Activated CD8-positive, alpha-beta T cell treated with anti-CD3 and anti-CD28 coated beads for 36 hours (primary cell): ENCODE data around the gene ATCAY. TPM values are rescaled to one million over a fixed set of nuclear protein-coding genes. Genes with fewer than 3 reads are reported as not detected.
"Not testable (repeated sequence)": the region's sequence is repeated elsewhere in the genome, so short reads cannot be mapped to it uniquely, and the experiment has no call there.

ENCODE experiments used
- ATAC-seq: fragments of 200-7000 bp; cut with Tn5 transposase; one replicate; pipeline ENCODE4 v1.10.0; 2021; ENCODE audit warnings: mild to moderate bottlenecking, moderate library complexity
- CTCF ChIA-PET: fragments of 350-600 bp; sonication (Branson Sonifier 250); formaldehyde crosslinking; loops from one replicate; lab custom pipeline; 2021; ENCODE audit warnings: antibody characterized with exemption; lab: Charles Lee
- POLR2A ChIA-PET: fragments of 350-600 bp; sonication (Branson Sonifier 250); formaldehyde crosslinking; loops from one replicate; lab custom pipeline; 2021; ENCODE audit warnings: antibody characterized with exemption; lab: Charles Lee
- DNase-seq: peaks from one replicate; pipeline ENCODE4 v3.0.0-alpha.2; 2020
- H3K27ac Mint-ChIP-seq: one replicate; pipeline ENCODE4 v1.8.0; 2021; ENCODE audit warnings: mild to moderate bottlenecking, mixed read lengths
- H3K27me3 Mint-ChIP-seq: one replicate; pipeline ENCODE4 v1.8.0; 2021; ENCODE audit warnings: mixed read lengths
- H3K36me3 Mint-ChIP-seq: one replicate; pipeline ENCODE4 v1.8.0; 2021; ENCODE audit warnings: low read depth, mixed read lengths
- H3K4me1 Mint-ChIP-seq: one replicate; pipeline ENCODE4 v1.8.0; 2021; ENCODE audit warnings: low read depth, mixed read lengths
- H3K4me3 Mint-ChIP-seq: one replicate; pipeline ENCODE4 v1.8.0; 2021; ENCODE audit warnings: mild to moderate bottlenecking, moderate library complexity, mixed read lengths
- H3K9me3 Mint-ChIP-seq: one replicate; pipeline ENCODE4 v1.8.0; 2021; ENCODE audit warnings: mixed read lengths
- CTCF ChIP-seq: fragments of 200-600 bp; IDR thresholded peaks from one replicate; pipeline ENCODE4 v1.8.0; 2022; ENCODE audit warnings: antibody characterized with exemption, mild to moderate bottlenecking
- intact Hi-C: fragments of 100-400 bp; cut with micrococcal nuclease; formaldehyde crosslinking; loops from one replicate; pipeline ENCODE4 v1.10.0; 2022
- total RNA-seq, 2 experiments: library from RNA; stranded (reverse); gene quantifications; one replicate each; pipeline ENCODE4 v1.2.3, GENCODE V29; 2021

ATCAY gene
- total RNA-seq, 2 experiments from 2014 or later: not detected

- intact Hi-C loops: no loop called here
Measured at GRCh38 chr19:3882041-3882384, 1.5 kb downstream of the ATCAY start.

GRCh38 chr19:3890591-3890990 lies 10.1 kb downstream of the ATCAY start:
- ATAC-seq (no peak), DNase-seq (no peak)
- Mint-ChIP-seq H3K27ac (no peak overlapping the region), H3K36me3 (no peaks in the 10 kb centered on the region), H3K4me1 (no peaks in the 10 kb centered on the region), H3K27me3 (no peaks in the 10 kb centered on the region), H3K4me3 (no peak overlapping the region), H3K9me3 (no peaks in the 10 kb centered on the region)
- ChIA-PET CTCF (interaction anchor here (0.6 to 1.2 kb wide), 3 partner anchors 9 to 24 kb away, joined by 3 read pairs; no protein-coding TSS in a partner anchor), POLR2A (interaction anchor here (0.9 kb wide), 1 partner anchor 10 kb away, joined by 3 read pairs; no protein-coding TSS in a partner anchor)
- no peak for TF ChIP-seq CTCF
- intact Hi-C loops: no loop called here

More at GRCh38 chr19:3882041-3882384, 1.5 kb downstream of the ATCAY start:
- Mint-ChIP-seq H3K36me3 (no peaks in the 10 kb centered on the region), H3K27ac (no peak overlapping the region), H3K27me3 (peaks cover 33% of the 10 kb centered on the region), H3K4me3 (no peak overlapping the region), H3K4me1 (peaks cover 8% of the 10 kb centered on the region), H3K9me3 (no peaks in the 10 kb centered on the region)
- DNase-seq (no peak), ATAC-seq (no peak)
- CTCF ChIA-PET: no interaction called here
- POLR2A ChIA-PET: no interaction called here
- TF ChIP-seq CTCF: no peak

- ATAC-seq: no peak
Measured at GRCh38 chr19:3893509-3894179, 13.2 kb downstream of the ATCAY start.

GRCh38 chr19:3894959-3895358 lies 14.5 kb downstream of the ATCAY start:
- H3K36me3 Mint-ChIP-seq, H3K27me3 Mint-ChIP-seq, H3K27ac Mint-ChIP-seq, CTCF ChIA-PET, ATAC-seq, H3K4me3 Mint-ChIP-seq, POLR2A ChIA-PET, DNase-seq, H3K4me1 Mint-ChIP-seq, intact Hi-C loops, H3K9me3 Mint-ChIP-seq: not testable (repeated sequence)

More at GRCh38 chr19:3893509-3894179, 13.2 kb downstream of the ATCAY start:
- no peak for DNase-seq
- no peak overlapping the region for H3K4me3 Mint-ChIP-seq
- no peaks in the 10 kb centered on the region for H3K9me3 Mint-ChIP-seq
- TF ChIP-seq CTCF: no peak
- H3K4me1 Mint-ChIP-seq: peaks cover 4% of the 10 kb centered on the region
- CTCF ChIA-PET: no interaction called here
- H3K36me3 Mint-ChIP-seq: no peaks in the 10 kb centered on the region
- POLR2A ChIA-PET: no interaction called here
- H3K27ac Mint-ChIP-seq: no peak overlapping the region
- intact Hi-C loops: no loop called here
- H3K27me3 Mint-ChIP-seq: no peaks in the 10 kb centered on the region

GRCh38 chr19:3895788-3896187 lies 15.3 kb downstream of the ATCAY start:
- intact Hi-C loops: no loop called here
- Mint-ChIP-seq H3K36me3 (no peaks in the 10 kb centered on the region), H3K4me3 (no peak overlapping the region), H3K27ac (no peak overlapping the region), H3K4me1 (peaks cover 4% of the 10 kb centered on the region), H3K9me3 (peaks cover 1% of the 10 kb centered on the region), H3K27me3 (no peaks in the 10 kb centered on the region)
- ATAC-seq (no peak), DNase-seq (no peak)
- CTCF ChIA-PET: interaction anchor here (1.2 kb wide), 1 partner anchor 290 kb away, joined by 4 read pairs; no protein-coding TSS in a partner anchor
- POLR2A ChIA-PET: no interaction called here
- TF ChIP-seq CTCF: no peak
